ENCODE measurements around the gene ALDH1A1. TPM values are rescaled to one million over a fixed set of nuclear protein-coding genes. Genes with fewer than 3 reads are reported as not detected.

The ALDH1A1 gene
- polyA plus RNA-seq, 1 donor (not counting 4 experiments of a cell fraction or from before 2014, with no cell fraction given) = 0.08 TPM

GRCh38 chr9:72888943-72889342 is 63.9 kb downstream of the ALDH1A1 start:
- FAIRE-seq = no peak
- dilution Hi-C loops (cut with MboI; ENCODE audit: extremely low pct_ligation_motif_present, low sequenced_read_pairs) = no loop called here

GRCh38 chr9:72888067-72888466 is 64.8 kb downstream of the ALDH1A1 start:
- H3K9me1 ChIP-seq (ENCODE audit: control insufficient read depth, extremely low read depth, insufficient read depth, low read length) = no peaks in the 10 kb centered on the region
- H3K4me3 ChIP-seq (ENCODE audit: control insufficient read depth in 2 of 3, extremely low read depth in 1 of 3, insufficient read depth in 2 of 3, low read depth in 1 of 3, low read length in 3 of 3) = no peak overlapping the region
- DNase-seq (ENCODE audit: low read depth, low spot score) (no peak), FAIRE-seq (peak; percentile 61)
- no peak overlapping the region for H3K9ac ChIP-seq (ENCODE audit: control insufficient read depth, extremely low read depth, insufficient read depth, low read length)
- H3K36me3 ChIP-seq (ENCODE audit: control insufficient read depth in 2 of 2, extremely low read depth in 1 of 2, insufficient read depth in 2 of 2, low read length in 2 of 2) = no peaks in the 10 kb centered on the region
- dilution Hi-C loops (cut with MboI; ENCODE audit: extremely low pct_ligation_motif_present, low sequenced_read_pairs) = no loop called here
- H2AFZ ChIP-seq (ENCODE audit: control insufficient read depth, low read length) = no peak overlapping the region
- no peak overlapping the region for H3K4me2 ChIP-seq (ENCODE audit: control insufficient read depth, extremely low read depth, insufficient read depth, low read depth, low read length)
- peaks cover 2% of the 10 kb centered on the region for H3K9me3 ChIP-seq (ENCODE audit: control insufficient read depth, low read depth, low read length)
- H3K79me2 ChIP-seq (ENCODE audit: control insufficient read depth, insufficient read depth, low read length) = no peaks in the 10 kb centered on the region
- TF ChIP-seq CTCF (optimal IDR thresholded peaks at IDR 0.05 in 1 of 3, IDR thresholded peaks at IDR 0.05 in 1 of 3, conservative IDR thresholded peaks at IDR 0.05 in 1 of 3; ENCODE audit: extremely low read depth in 1 of 3, insufficient read depth in 2 of 3, low read length in 3 of 3) = no peak
- no peak for TF ChIP-seq EZH2 (IDR thresholded peaks at IDR 0.05; ENCODE audit: low read length)
- H4K20me1 ChIP-seq (ENCODE audit: control insufficient read depth, extremely low read depth, insufficient read depth, low read length) = no peaks in the 10 kb centered on the region
- H3K27ac ChIP-seq (ENCODE audit: control insufficient read depth, insufficient read depth, low read length) = no peak overlapping the region
- peaks cover 7% of the 10 kb centered on the region for H3K4me1 ChIP-seq (ENCODE audit: control insufficient read depth, extremely low read depth, insufficient read depth, low read length)
- no peaks in the 10 kb centered on the region for H3K27me3 ChIP-seq (ENCODE audit: control insufficient read depth, extremely low read depth, insufficient read depth, low read length)

More at GRCh38 chr9:72888943-72889342, 63.9 kb downstream of the ALDH1A1 start:
- Histone ChIP-seq H3K27ac (ENCODE audit: control insufficient read depth, insufficient read depth, low read length) (no peak overlapping the region), H3K36me3 (ENCODE audit: control insufficient read depth in 2 of 2, extremely low read depth in 1 of 2, insufficient read depth in 2 of 2, low read length in 2 of 2) (no peaks in the 10 kb centered on the region), H3K9me3 (ENCODE audit: control insufficient read depth, low read depth, low read length) (peaks cover 2% of the 10 kb centered on the region), H3K4me2 (ENCODE audit: control insufficient read depth, extremely low read depth, insufficient read depth, low read depth, low read length) (no peak overlapping the region), H3K9ac (ENCODE audit: control insufficient read depth, extremely low read depth, insufficient read depth, low read length) (no peak overlapping the region), H3K9me1 (ENCODE audit: control insufficient read depth, extremely low read depth, insufficient read depth, low read length) (no peaks in the 10 kb centered on the region), H3K4me3 (ENCODE audit: control insufficient read depth in 2 of 3, extremely low read depth in 1 of 3, insufficient read depth in 2 of 3, low read depth in 1 of 3, low read length in 3 of 3) (no peak overlapping the region), H3K4me1 (ENCODE audit: control insufficient read depth, extremely low read depth, insufficient read depth, low read length) (peaks cover 6% of the 10 kb centered on the region), H3K27me3 (ENCODE audit: control insufficient read depth, extremely low read depth, insufficient read depth, low read length) (no peaks in the 10 kb centered on the region), H3K79me2 (ENCODE audit: control insufficient read depth, insufficient read depth, low read length) (no peaks in the 10 kb centered on the region), H4K20me1 (ENCODE audit: control insufficient read depth, extremely low read depth, insufficient read depth, low read length) (no peaks in the 10 kb centered on the region), H2AFZ (ENCODE audit: control insufficient read depth, low read length) (no peak overlapping the region)
- TF ChIP-seq EZH2 (IDR thresholded peaks at IDR 0.05; ENCODE audit: low read length) (no peak), CTCF (optimal IDR thresholded peaks at IDR 0.05 in 1 of 3, IDR thresholded peaks at IDR 0.05 in 1 of 3, conservative IDR thresholded peaks at IDR 0.05 in 1 of 3; ENCODE audit: extremely low read depth in 1 of 3, insufficient read depth in 2 of 3, low read length in 3 of 3) (no peak)
- no peak for DNase-seq (ENCODE audit: low read depth, low spot score)
